HCT116 (cell line): Measurements from ENCODE around the gene FAM227B.
"Not testable (repeated sequence)": the region's sequence is repeated elsewhere in the genome, so short reads cannot be mapped to it uniquely, and the experiment has no call there.

Experiments
- ELF1 ChIP-seq: IDR thresholded peaks from 2 replicates; pipeline ENCODE4 v1.6.1; 2012; ENCODE audit warnings: low read depth, borderline replicate concordance
- EZH2phosphoT487 ChIP-seq: fragments of 200-600 bp; IDR thresholded peaks from 2 replicates; pipeline ENCODE4 v1.6.1; 2018; ENCODE audit warnings: antibody characterized with exemption, borderline replicate concordance
- FOSL1 ChIP-seq: IDR thresholded peaks from 2 replicates; pipeline ENCODE4 v1.6.1; 2012; ENCODE audit warnings: low read depth
- POLR2A ChIP-seq: IDR thresholded peaks from 2 replicates; pipeline ENCODE4 v1.7.0; 2011; ENCODE audit warnings: borderline replicate concordance; ENCODE audit not compliant: insufficient read depth, insufficient read length; ENCODE audit errors: extremely low read depth
- POLR2AphosphoS5 ChIP-seq: IDR thresholded peaks from 2 replicates; pipeline ENCODE4 v1.6.1; 2011; ENCODE audit warnings: mild to moderate bottlenecking, low read depth, low read length, moderate library complexity
- RAD21 ChIP-seq: IDR thresholded peaks from 2 replicates; pipeline ENCODE4 v1.6.1; 2012; ENCODE audit warnings: low read depth, mild to moderate bottlenecking
- TF ChIP-seq, protein P1 (sequence below), 3 experiments: fragments of 200-600 bp in 1 of 3; sonication (generic) in 1 of 3; IDR thresholded peaks in 2 of 3; conservative IDR thresholded peaks in 1 of 3; 2 replicates each; pipeline ENCODE4 v1.5.1; 2012 to 2017; ENCODE audit warnings: low read depth in 2 of 3, low read length in 2 of 3, antibody characterized with exemption in 1 of 3, borderline replicate concordance in 1 of 3, control low read depth in 1 of 3, mild to moderate bottlenecking in 1 of 3, mixed read lengths in 1 of 3, mixed run types in 1 of 3, moderate library complexity in 1 of 3; ENCODE audit not compliant: insufficient read depth in 1 of 3

DNA sequence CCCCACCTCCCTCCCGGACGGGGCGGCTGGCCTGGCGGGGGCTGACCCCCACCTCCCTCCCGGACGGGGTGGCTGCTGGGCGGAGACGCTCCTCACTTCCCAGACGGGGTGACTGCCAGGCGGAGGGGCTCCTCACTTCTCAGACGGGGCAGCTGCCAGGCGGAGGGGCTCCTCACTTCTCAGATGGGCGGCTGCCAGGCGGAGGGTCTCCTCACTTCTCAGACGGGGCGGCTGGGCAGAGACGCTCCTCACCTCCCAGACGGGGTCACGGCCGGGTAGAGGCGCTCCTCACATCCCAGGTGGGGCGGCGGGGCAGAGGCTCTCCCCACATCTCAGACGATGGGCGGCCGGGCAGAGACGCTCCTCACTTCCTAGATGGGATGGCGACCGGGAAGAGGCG is 70.3 kb downstream of the FAM227B start:
- not testable (repeated sequence) for TF ChIP-seq RAD21, POLR2A, EZH2phosphoT487, POLR2AphosphoS5, FOSL1, ELF1
- TF ChIP-seq, protein P1, sequence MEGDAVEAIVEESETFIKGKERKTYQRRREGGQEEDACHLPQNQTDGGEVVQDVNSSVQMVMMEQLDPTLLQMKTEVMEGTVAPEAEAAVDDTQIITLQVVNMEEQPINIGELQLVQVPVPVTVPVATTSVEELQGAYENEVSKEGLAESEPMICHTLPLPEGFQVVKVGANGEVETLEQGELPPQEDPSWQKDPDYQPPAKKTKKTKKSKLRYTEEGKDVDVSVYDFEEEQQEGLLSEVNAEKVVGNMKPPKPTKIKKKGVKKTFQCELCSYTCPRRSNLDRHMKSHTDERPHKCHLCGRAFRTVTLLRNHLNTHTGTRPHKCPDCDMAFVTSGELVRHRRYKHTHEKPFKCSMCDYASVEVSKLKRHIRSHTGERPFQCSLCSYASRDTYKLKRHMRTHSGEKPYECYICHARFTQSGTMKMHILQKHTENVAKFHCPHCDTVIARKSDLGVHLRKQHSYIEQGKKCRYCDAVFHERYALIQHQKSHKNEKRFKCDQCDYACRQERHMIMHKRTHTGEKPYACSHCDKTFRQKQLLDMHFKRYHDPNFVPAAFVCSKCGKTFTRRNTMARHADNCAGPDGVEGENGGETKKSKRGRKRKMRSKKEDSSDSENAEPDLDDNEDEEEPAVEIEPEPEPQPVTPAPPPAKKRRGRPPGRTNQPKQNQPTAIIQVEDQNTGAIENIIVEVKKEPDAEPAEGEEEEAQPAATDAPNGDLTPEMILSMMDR (IDR thresholded peaks at IDR 0.05 in 2 of 3, conservative IDR thresholded peaks at IDR 0.05 in 1 of 3; ENCODE audit: borderline replicate concordance in 1 of 3, insufficient read depth in 1 of 3, low read depth in 2 of 3, low read length in 2 of 3), result not testable (repeated sequence)
